GOT3 (cell line): ENCODE results near the gene ZNF560.
A peak's percentile ranks its signal among the peaks of the same experiment; 100 is the strongest.
"Not testable (repeated sequence)": the region's sequence is repeated elsewhere in the genome, so short reads cannot be mapped to it uniquely, and the experiment has no call there.

ENCODE experiments used
- DNase-seq: peaks from one replicate; lab custom pipeline; 2025; ENCODE audit warnings: mixed read lengths; lab: John Stamatoyannopoulos, UW

Gene ZNF560

DNA sequence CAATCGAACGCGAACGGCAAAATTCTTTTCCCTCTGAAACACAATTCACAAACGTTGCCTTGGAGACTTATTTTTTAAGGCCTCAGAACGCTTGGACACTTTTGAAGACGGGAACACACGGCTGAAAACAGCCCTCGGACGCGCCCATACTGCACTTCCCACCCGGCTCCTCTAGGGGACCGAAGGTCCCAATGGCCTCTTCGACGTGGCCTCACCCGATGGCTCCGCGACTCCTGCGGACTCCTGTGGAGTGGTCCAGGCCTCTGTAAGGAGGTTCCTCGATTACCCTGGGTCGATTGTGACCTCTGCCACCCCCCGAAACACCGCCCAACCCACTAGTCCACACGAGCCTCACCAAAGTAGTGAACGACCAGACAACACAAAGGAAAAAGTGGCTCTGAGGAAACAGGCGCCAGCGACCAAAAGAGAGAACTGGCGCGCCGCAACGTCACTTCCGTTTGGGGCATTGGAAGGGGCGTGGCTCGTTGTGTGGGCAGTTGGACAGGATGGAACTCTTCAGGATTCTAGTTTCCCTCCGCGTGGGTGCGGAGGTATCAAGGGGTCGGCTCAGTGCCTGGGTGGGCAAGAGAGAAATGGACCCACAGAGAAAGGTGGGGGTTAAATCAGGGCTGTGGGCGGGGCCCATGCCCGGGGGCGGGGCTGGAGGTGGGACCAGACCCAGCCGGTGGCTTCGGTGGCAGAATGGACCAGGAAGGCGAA, at the start of gene ZNF560:
ZNF560 (minus strand) TSS at position 434 of the 720 bp plus-strand sequence. CDS start 23,303 bp downstream, outside the sequence.
- DNase-seq = no peak

DNA sequence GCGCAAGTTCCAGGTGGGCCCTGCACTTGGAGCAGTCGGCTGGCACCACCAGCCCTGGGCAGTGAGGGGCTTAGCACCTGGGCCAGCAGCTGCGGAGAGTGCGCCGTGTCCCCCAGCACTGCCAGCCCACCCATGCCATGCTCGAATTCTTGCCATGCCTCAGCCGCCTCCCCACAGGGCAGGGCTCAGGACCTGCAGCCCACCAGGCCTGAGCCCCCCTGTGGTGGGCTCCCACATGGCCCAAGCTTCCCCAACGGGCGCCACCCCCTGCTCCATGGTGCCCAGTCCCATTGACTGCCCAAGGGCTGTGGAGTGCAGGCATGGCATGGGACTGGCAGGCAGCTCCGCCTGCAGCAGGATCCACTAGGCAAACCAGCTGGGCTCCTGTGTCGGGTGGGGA, 49.5 kb upstream of the ZNF560 start:
- no peak for DNase-seq

DNA sequence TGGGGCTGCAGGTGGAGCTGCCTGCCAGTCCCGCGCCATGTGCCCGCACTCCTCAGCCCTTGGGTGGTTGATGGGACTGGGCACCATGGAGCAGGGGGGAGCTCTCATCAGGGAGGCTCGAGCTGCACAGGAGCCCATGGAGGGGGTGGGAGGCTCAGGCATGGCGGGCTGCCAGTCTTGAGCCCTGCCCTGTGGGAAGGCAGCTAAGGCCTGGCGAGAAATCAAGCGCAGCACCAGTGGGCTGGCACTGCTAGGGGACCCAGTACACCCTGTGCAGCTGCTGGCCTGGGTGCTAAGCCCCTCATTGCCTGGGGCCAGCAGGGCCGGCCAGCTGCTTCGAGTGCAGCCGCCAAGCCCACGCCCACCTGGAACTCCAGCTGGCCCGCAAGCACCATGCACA, 42.9 kb upstream of the ZNF560 start:
- not testable (repeated sequence) for DNase-seq

DNA sequence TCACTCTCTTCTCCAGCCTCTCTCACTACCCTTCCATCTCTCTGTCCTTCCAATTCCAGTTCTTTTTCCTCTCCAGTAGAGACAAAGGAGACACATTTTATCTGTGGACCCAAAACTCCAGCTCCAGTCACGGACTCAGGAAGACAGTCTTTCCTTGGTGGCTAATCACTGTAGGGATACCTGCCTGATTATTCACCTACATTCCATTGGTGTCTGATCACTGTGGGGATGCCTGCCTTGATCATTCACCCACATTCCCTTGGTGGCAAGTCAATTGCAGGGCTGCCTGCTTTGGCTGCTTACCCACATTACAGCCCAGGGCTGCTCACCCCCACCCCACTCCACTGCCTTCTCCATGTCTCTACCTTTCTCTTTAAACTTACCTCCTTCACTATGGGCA, 41.5 kb upstream of the ZNF560 start:
- not testable (repeated sequence) for DNase-seq

DNA sequence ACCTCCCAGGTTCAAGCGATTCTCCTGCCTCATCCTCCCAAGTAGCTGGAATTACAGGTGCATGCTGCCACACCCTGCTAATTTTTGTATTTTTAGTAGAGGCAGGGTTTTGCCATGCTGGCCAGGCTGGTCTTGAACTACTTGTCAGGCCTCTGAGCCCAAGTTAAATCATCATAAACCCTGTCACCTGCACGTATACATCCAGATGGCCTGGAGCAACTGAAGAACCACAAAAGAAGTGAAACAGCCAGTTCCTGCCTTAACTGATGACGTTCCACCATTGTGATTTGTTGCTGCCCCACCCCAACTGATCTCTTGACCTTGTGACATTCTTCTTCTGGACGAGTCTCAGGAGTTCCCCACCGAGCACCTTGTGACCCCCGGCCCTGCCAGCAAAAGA, 40.8 kb upstream of the ZNF560 start:
- DNase-seq = not testable (repeated sequence)

DNA sequence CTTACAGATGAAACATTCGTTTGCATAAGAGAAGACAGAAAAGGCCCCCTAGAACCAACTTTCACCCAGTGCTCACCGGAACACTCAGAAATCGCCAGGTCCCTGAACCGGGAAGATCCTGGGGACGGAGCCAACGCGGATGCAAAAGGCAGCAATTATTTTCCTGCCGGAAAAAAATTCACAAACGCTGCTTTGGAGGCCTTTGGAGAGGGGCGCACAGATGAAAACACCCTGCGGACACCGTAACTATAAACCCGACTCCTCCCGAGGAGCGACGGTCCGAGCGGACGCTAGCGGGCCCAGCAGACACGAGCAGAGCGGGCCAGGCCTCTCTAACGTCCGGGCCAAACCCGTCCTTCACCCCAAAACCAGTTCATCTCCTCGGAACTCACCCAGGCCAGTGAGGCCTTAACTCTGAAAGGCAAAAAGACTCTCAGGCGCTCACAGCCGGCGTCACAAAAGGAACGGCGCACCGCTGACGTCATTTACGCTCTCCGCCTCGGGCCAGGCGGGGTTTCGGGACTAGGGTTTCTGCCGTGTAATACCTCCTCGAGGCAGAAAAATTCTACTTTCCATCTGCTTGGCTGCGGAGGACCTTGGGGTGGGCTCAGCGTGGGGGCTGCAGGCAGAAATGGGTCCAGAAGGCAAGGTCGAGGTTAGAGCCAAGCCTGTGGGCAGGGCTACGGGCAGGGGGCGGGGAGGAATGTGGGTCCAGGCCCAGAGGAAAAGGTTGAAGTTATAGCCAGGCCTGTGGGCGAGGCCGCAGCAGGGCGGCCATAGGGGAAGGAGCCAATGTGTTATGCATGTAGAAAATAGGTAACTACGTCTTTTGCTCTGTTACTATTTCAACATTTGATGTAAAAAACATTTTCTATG, 40.0 kb upstream of the ZNF560 start, which contains the start of gene ZNF426:
ZNF426 (minus strand) TSS at position 463 of the 876 bp plus-strand sequence. CDS start 2,413 bp downstream, outside the sequence.
- DNase-seq = peak; percentile 32

DNA sequence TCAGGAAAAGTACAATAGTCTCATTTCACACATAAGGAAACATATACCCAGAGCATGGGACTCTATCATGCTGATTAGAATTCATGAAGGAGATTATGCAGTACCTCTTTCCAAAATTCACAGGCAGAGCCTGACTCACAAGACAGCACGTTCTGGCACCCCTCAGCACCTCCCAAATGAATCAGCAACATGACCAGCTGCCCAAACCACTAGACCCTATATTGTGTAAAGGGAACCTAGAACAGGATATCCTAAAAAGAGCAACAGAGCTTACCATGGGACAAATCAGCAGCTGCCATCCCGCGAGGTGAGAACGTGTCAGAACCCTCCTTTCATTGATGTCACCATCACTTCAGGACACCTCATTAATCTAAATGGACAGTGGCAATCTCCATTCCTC, 37.5 kb upstream of the ZNF560 start:
- no peak for DNase-seq

DNA sequence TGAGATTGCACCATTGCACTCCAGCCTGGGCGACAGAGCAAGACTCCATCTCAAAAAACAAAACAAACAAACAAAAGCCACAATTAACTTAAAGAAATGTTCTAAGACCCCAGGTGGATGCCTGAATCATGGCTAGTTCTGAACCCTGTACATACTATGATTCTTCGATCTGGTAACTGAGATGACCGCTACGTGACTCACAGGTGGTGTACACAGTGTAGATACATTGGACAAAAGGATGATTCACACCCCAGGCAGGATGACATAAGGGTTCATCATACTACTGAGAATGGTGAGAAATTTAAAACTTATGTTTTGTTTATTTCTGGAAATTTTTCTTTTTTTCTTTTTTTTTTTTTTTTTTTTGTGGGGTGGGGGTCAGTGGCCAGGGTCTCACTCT, 33.5 kb upstream of the ZNF560 start:
- no peak for DNase-seq

DNA sequence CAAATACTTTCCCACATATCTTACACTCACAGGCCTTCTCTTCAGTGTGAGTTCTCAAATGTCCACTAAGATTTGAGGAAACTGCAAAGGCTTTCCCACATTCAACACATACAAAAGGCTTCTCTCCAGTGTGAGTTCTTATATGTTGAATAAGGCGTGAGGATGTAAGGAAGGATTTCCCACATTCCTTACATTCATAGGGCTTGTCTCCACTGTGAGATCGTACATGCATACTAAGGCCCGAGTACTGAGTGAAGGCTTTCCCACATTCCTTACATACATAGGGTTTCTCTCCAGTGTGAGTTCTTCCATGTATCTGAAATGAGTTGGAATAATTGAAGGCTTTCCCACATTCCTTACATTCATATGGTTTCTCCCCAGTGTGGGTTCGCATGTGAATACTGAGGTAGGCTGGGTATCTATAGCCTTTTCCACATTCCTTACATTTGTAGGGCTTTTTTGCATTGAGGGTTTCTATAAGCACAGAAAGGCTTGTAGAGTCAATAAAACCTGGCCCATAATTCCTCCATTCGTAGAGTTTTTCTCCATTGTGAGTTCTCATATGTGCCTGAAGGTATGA, 30.4 kb upstream of the ZNF560 start:
- DNase-seq = no peak

DNA sequence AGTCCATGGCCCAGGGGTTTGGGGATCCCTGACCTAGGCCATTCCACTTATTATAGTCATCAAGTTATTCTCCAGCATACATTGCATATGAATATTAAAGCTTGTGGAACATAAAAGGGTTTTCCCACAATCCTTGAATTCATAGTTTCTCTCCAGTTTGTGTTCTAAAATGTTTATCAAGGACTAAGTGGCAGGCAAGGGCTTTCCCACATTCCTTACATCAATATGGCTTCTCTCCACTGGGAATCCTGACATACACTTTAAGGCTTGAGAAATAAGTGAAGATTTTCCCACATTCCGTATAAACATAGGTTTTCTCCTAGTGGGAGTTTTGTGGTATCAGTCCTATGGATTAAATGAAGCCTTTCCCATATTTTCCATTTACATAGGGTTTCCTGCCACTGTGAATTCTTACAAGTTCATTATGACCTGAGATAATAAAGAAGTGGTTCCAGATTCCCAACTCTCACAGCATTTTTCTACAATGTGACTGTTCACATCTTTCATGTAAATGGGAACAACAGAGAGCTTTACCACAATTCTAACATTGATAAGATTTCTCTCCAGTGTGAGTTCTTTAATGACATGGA, 25.6 kb upstream of the ZNF560 start:
- no peak for DNase-seq

DNA sequence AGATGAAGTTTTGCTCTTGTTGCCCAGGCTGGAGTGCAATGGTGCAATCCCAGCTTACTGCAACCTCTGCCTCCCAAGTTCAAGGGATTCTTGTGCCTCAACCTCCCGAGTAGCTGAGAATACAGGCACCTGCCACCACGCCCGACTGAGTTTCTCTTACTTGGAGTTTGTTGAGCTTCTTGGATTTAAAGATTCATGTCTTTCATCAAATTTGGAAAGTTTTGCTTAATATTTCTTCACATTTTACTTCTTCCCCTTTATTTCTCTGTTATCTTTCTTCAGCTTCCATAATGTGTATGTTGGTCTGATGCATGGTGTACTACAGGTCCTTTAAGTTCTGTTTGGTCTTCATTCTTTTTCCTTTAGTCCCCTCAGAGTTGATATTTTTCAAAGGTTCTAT, 8.9 kb upstream of the ZNF560 start:
- no peak for DNase-seq

DNA sequence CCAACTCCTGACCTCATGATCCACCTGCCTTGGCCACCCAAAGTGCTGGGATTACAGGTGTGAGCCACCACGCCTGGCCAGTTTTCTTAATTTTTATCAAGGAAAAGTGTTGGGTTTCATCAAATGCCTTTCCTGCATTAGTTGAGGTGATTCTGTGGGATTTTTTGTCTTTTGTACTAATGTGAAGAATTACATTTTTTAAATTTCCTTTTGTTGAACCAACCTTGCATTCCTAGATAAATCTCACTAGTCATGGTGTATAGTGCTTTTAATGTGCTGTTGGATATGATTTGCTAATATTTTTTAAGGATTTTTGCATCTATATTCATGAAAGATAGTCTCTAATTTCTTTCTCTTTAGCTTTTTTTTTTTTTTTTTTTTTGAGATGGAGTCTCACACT, 2.4 kb upstream of the ZNF560 start:
- DNase-seq = no peak

DNA sequence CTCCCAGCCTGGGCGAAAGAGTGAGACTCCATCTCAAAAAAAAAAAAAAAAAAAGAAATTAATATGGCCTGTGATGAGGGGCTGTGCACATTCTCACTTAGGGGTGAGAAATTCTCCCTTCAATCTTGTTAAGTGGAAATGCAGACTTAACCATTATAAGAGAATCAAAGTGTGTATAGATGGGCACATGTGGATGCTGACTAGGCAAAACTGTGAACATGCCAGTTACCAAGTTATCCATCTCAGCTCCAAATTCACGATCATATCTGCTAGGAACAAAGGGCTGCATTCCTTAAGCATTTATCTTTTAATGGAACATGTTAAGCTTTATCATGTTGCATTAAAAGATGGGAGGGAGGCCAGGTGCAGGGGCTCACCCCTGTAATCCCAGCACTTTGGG, 4.3 kb downstream of the ZNF560 start:
- no peak for DNase-seq

DNA sequence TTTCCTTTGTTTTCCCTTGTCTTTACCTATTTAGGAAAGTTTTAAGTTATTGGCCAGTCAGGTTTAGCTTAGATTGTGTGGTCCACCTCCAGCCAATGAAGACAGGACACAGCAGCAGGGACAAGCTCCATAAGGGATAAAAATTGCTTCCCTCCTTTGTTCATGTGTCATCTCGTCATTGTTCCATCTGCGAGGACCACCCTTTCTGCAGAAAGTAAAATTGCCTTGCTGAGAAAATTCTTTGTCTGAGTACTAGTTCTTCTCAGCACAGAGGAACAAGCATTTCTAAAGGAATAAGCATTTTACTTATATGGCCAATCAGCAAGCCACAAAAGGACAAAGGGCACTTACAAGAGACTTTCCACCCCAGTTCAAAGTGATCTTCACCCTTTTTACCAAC, 11.4 kb downstream of the ZNF560 start:
- no peak for DNase-seq

DNA sequence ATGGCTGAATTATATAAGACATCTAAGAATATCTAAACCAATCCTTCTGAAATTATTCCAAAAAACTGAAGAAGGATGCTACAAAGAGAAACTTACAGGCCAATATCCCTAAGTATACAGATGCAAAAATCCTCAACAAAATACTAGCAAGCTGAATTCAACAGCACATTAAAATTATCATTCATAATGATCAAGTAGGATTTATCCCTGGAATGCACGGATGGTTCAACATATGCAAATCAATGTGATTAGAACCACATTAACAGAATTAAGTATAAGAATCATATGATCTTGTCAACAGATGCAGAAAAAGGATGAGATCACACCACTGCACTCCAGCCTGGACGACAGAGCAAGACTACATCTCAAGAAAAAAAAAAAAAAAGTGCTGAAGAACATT, 13.3 kb downstream of the ZNF560 start:
- no peak for DNase-seq

DNA sequence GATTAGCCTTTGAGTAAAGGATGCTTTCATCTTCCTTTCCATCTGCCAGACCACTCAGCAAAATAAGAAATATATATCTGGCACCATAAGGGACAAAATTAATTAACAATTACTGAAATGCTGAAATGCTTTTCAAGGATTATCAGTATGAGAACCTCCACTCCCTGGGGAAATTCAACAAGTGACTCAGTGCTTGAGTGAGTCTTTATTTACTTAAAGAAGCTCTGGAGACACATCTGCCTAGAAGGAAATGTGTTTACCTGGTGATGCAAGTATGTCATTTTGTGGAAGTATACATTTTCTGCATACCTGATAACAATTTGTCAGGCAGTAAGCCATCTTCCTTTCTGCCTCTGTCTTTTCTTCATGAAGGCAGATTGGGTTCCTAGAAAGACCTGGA, 23.4 kb downstream of the ZNF560 start:
- DNase-seq = no peak

DNA sequence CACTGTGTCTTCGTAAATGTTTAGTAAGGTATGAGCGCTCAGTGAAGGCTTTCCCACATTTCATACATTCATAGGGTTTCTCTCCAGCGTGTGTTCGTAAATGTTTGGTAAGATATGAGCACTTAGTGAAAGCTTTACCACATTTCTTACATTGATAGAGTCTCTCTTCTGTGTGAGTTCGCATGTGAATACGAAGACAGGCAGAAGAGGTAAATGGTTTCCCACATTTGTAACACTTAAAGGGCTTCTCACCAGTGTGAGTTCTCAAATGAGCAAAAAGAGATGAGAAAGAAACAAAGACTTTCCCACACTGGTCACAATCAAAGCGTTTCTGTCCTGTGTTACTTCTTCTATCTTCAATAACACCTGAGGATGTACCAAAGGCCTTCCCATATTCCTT, 31.3 kb downstream of the ZNF560 start:
- no peak for DNase-seq

DNA sequence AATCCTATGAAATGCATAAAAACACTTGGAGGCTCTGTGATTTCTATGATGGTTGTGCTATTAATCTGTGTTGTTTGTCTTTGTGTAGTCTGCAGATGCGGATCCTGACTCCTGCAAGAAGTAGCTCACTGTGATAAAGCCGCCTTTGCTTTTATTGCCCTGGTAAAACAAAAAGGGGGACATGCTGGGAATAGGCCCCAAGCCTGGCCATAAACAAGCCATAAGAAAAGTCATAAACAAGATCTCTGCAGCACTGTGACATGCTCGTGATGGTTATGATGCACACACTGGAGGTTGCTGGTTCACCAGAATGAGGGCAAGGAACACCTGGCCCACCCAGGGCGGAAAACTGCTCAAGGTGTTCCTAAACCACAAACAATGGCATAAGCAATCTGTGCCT, 36.5 kb downstream of the ZNF560 start:
- no peak for DNase-seq

DNA sequence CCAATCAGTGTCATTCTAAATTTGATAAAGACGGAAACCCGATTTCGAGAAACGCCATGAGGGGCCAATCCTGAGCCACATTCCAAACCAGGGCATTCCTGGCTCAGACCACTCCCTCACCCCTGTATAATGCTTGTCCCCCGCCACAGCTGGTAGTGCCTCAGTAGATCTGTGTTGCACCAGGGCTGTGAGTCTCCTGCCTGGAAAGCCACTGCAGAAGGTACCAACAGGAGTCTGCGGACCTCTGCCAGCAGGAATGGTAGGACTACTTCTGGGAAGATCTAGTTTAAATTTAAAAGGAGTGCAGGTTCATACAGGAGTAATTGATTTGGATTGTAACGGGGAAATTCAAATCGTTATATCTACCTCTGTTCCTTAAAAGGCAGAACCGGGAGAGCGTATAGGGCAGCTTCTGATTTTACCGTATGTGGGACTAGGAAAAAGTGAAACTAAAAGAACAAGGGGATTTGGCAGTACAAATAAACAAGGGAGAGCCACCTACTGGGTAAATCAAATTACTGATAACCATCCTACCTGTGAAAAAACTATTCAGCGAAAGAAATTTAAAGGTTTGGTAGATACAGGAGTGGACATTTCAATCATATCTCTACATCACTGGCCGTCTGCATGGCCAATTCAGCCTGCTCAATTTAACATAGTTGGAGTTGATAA, 42.3 kb downstream of the ZNF560 start:
- no peak for DNase-seq

DNA sequence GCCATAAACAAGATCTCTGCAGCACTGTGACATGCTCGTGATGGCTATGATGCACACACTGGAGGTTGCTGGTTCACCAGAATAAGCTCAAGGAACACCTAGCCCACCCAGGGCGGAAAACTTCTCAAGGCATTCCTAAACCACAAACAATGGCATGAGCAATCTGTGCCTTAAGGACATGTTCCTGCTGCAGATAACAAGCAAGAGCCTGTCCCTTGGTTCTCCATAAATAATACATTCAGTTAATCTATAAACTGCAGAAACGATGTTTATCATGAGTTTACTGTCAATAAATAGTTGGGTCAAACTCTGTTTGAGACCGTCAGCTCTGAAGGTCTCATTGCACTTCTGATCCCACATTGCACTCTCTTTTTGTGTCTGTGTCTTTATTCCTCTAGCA, 44.5 kb downstream of the ZNF560 start:
- DNase-seq = no peak

DNA sequence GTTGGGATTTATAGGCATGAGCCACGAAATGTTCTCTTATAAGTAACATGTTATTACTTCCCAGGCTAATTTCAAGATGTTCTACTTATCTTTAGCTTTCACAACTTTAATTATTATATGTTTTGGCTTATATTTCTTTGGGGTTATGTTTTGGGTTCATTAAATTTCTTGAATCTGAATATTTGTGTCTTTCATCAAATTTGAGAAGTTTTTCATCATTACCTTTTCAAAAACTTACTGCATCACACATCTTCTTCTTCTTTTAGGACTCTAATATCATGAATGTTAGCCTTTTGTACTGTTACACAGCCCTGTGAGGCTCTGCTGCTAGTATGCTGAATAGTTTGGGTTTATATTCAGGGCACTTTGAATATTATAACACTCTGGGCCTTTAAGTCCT, 53.4 kb downstream of the ZNF560 start:
- no peak for DNase-seq

DNA sequence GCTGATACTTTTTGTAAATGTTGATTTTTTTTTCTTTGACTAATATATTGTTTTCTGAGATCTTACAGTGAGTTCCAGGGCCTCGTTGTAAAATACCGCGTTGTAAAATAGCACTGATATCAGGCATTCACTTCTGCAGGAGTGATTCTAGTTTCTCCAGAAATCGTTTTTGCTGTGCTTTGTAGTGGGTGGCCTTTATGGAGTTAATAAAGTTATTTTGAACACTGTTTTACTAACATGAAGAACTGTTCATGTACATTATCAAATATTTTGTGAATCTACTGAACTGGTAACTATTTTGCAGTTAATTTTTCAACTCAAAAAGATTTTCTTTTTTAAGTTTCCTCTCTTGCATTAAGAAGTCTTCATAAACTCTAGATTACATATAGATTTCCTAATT, 62.1 kb downstream of the ZNF560 start:
- no peak for DNase-seq
